ENCODE data around the gene CACTIN.

DNA sequence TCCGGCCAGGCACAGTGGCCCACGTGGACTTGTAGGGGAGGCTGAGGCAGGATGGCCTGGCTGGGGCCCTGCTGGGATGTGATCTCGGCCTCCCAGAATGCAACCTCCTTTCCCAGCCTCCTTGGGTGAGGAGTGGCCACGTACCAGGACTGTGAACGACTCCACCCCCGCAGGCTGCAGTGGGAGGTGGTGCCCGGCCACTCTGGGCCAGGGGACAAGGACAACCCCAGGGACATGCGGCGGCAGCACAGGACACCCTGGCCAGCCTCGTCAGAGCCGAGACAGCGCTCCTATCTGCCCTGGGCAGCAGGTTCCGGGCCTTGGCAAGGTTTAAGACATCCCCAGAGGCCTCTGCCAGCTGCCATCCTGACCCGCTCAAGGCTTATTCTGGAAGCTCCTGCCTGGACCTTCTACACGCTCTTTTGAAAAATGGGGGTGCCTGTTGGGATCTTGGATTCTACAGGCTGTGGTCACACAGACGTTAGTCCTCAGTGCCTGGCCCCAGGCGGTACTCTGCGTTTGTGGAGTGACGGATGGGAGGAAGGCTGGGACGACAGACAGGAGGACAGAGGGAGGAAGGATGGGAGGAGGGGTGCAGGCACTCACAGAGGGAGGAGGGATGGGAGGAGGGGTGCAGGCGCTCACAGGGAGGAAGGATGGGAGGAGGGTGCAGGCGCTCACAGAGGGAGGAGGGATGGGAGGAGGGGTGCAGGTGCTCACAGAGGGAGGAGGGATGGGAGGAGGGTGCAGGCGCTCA is 19.9 kb upstream of the CACTIN start:
- TF ChIP-seq, protein P1, sequence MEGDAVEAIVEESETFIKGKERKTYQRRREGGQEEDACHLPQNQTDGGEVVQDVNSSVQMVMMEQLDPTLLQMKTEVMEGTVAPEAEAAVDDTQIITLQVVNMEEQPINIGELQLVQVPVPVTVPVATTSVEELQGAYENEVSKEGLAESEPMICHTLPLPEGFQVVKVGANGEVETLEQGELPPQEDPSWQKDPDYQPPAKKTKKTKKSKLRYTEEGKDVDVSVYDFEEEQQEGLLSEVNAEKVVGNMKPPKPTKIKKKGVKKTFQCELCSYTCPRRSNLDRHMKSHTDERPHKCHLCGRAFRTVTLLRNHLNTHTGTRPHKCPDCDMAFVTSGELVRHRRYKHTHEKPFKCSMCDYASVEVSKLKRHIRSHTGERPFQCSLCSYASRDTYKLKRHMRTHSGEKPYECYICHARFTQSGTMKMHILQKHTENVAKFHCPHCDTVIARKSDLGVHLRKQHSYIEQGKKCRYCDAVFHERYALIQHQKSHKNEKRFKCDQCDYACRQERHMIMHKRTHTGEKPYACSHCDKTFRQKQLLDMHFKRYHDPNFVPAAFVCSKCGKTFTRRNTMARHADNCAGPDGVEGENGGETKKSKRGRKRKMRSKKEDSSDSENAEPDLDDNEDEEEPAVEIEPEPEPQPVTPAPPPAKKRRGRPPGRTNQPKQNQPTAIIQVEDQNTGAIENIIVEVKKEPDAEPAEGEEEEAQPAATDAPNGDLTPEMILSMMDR (IDR thresholded peaks at IDR 0.05): no peak
- TF ChIP-seq POLR2A (IDR thresholded peaks at IDR 0.05): no peak

Measured in uterus (tissue), 2 donors.